Keratinocyte (primary cell): ENCODE data around the gene PTPRN2.

Source experiments
- CTCF ChIP-seq, 3 experiments: IDR thresholded peaks in 1 of 3; conservative IDR thresholded peaks in 1 of 3; optimal IDR thresholded peaks in 1 of 3; 2 replicates in 2 of 3; 3 replicates in 1 of 3; pipeline versions ENCODE3 to v1.5.1; 2011; ENCODE audit warnings: low read length in 3 of 3, mild to moderate bottlenecking in 3 of 3, moderate library complexity in 2 of 3, control low read depth in 1 of 3, inconsistent platforms in 1 of 3; ENCODE audit not compliant: insufficient read depth in 2 of 3; ENCODE audit errors: extremely low read depth in 1 of 3
- EZH2 ChIP-seq: IDR thresholded peaks from one replicate; pipeline ENCODE4 v1.6.1; 2012; ENCODE audit warnings: inconsistent platforms, mild to moderate bottlenecking, low read length, moderate library complexity

- TF ChIP-seq CTCF (optimal IDR thresholded peaks at IDR 0.05 in 1 of 3, IDR thresholded peaks at IDR 0.05 in 1 of 3, conservative IDR thresholded peaks at IDR 0.05 in 1 of 3; ENCODE audit: extremely low read depth in 1 of 3, insufficient read depth in 2 of 3, low read length in 3 of 3) (no peak), EZH2 (no peak)
Observed at GRCh38 chr7:158018971-158019645, 568.5 kb downstream of the PTPRN2 start.
